Chondrocyte (in vitro differentiated cells): ENCODE data around the gene LNP1. TPM values are rescaled to one million over a fixed set of nuclear protein-coding genes. Genes with fewer than 3 reads are reported as not detected.

Experiments
- DNase-seq: peaks from one replicate; pipeline ENCODE4 v3.0.0; 2021; ENCODE audit warnings: mixed read lengths, low spot score
- H3K27ac Mint-ChIP-seq: one replicate; pipeline ENCODE4 v1.8.0; 2021; ENCODE audit warnings: mild to moderate bottlenecking, moderate library complexity, mixed read lengths; ENCODE audit not compliant: unreplicated experiment
- H3K27me3 Mint-ChIP-seq: 2 replicates; pipeline ENCODE4 v1.8.0; 2021; ENCODE audit warnings: low read depth, mixed read lengths
- H3K36me3 Mint-ChIP-seq: 2 replicates; pipeline ENCODE4 v1.8.0; 2021; ENCODE audit warnings: low read depth, mixed read lengths
- H3K4me1 Mint-ChIP-seq: 2 replicates; pipeline ENCODE4 v1.8.0; 2021; ENCODE audit warnings: low read depth, mild to moderate bottlenecking, mixed read lengths
- H3K4me3 Mint-ChIP-seq: one replicate; pipeline ENCODE4 v1.8.0; 2021; ENCODE audit warnings: mild to moderate bottlenecking, moderate library complexity, mixed read lengths; ENCODE audit not compliant: unreplicated experiment
- H3K9me3 Mint-ChIP-seq: 2 replicates; pipeline ENCODE4 v1.8.0; 2021; ENCODE audit warnings: low read depth, mixed read lengths
- total RNA-seq: library from RNA; stranded (reverse); gene quantifications from 3 replicates; pipeline ENCODE4 v1.2.1, GENCODE V29; 2021
- TF ChIP-seq, protein P1 (sequence below): fragments of 200-600 bp; sonication (generic); IDR thresholded peaks from 2 replicates; pipeline ENCODE4 v1.5.0; 2021; ENCODE audit warnings: antibody characterized with exemption, mild to moderate bottlenecking, moderate library complexity

Gene LNP1
- total RNA-seq, 1 donor from 2014 or later: 1.0 TPM

DNA sequence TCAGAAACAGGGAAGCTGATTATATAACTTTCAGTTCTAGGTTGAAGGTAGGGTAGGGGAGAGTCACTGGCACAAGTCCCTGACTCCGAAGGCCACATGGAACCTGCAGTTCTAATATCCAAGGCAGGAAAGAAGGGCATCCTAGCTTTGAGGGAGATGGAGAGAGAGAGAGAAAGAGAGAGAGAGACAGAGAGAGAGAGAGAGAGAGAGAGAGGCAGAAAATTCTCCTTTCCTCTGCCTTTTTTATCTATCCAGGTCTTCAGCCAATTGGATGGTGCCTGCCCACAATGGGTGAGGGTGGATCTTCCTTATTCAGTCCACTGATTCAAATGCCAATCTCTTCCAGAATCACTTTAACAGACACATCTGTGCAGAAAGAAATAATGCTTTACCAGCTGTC lies 55.4 kb downstream of the LNP1 start:
- H3K36me3 Mint-ChIP-seq: peaks cover 2% of the 10 kb centered on the region
- TF ChIP-seq, protein P1, sequence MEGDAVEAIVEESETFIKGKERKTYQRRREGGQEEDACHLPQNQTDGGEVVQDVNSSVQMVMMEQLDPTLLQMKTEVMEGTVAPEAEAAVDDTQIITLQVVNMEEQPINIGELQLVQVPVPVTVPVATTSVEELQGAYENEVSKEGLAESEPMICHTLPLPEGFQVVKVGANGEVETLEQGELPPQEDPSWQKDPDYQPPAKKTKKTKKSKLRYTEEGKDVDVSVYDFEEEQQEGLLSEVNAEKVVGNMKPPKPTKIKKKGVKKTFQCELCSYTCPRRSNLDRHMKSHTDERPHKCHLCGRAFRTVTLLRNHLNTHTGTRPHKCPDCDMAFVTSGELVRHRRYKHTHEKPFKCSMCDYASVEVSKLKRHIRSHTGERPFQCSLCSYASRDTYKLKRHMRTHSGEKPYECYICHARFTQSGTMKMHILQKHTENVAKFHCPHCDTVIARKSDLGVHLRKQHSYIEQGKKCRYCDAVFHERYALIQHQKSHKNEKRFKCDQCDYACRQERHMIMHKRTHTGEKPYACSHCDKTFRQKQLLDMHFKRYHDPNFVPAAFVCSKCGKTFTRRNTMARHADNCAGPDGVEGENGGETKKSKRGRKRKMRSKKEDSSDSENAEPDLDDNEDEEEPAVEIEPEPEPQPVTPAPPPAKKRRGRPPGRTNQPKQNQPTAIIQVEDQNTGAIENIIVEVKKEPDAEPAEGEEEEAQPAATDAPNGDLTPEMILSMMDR: no peak
- H3K4me1 Mint-ChIP-seq: no peaks in the 10 kb centered on the region
- peaks cover 6% of the 10 kb centered on the region for H3K27me3 Mint-ChIP-seq
- no peak for DNase-seq
- no peak overlapping the region for H3K4me3 Mint-ChIP-seq
- H3K27ac Mint-ChIP-seq: no peak overlapping the region
- H3K9me3 Mint-ChIP-seq: no peaks in the 10 kb centered on the region

DNA sequence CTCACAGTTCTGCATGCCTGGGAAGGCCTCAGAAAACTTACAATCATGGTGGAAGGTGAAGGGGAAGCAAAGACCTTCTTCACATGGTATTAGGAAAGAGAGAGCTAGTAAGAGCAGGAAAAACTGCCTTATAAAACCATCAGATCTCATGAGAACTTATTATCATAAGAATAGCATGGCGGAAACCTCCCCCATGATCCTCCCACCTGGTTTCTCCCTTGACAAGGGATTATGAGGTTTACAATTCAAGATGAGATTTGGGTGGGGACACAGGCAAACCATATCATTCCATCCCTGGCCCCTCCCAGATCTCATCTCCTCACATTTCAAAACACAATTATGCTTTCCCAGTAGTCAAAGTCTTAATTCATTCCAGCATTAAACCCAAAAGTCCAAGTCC lies 56.5 kb downstream of the LNP1 start:
- H3K9me3 Mint-ChIP-seq: no peaks in the 10 kb centered on the region
- no peak overlapping the region for H3K27ac Mint-ChIP-seq
- TF ChIP-seq, protein P1: no peak
- no peak overlapping the region for H3K4me3 Mint-ChIP-seq
- no peaks in the 10 kb centered on the region for H3K4me1 Mint-ChIP-seq
- no peaks in the 10 kb centered on the region for H3K36me3 Mint-ChIP-seq
- DNase-seq: no peak
- H3K27me3 Mint-ChIP-seq: peaks cover 6% of the 10 kb centered on the region

DNA sequence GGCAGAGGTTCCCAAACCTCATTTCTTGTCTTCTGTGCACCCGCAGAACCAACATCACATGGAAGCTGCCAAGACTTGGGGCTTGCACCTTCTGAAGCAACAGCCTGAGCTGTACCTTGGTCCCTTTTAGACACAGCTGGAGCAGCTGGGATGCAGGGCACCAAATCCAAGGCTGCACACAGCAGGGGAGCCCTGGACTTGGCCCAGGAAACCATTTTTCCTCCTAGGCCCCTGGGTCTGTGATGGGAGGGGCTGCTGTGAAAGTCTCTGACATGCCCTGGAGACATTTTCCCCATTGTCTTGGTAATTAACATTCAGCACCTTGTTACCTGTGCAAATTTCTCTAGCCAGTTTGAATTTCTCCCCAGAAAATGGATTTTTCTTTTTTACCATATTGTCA lies 57.5 kb downstream of the LNP1 start:
- Mint-ChIP-seq H3K4me3 (no peak overlapping the region), H3K4me1 (peaks cover 3% of the 10 kb centered on the region), H3K27ac (no peak overlapping the region), H3K36me3 (no peaks in the 10 kb centered on the region), H3K27me3 (peaks cover 6% of the 10 kb centered on the region), H3K9me3 (no peaks in the 10 kb centered on the region)
- DNase-seq: no peak
- TF ChIP-seq, protein P1: no peak

DNA sequence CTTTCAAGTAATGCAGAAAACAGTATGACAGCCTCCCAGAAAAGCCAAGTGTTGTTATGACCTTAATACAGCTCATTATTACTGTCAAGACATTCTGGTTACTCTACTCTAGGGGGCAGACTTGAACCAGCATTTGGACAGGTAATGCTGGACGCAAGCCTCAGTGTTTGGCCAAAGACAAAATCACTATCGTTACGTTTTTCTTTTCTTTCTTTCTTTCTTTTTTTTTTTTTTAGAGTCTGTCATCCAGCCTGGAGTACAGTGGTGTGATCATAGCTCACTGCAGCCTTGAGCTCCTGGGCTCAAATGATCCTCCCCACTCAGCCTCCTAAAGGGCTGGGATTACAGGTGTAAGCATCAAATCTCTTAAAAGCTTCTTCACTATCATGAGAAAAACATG lies 61.7 kb downstream of the LNP1 start:
- Mint-ChIP-seq H3K4me3 (no peak overlapping the region), H3K4me1 (peaks cover 3% of the 10 kb centered on the region), H3K27me3 (peaks cover 6% of the 10 kb centered on the region), H3K27ac (no peak overlapping the region), H3K9me3 (no peaks in the 10 kb centered on the region), H3K36me3 (no peaks in the 10 kb centered on the region)
- TF ChIP-seq, protein P1: peak; percentile 93
- DNase-seq: no peak

GRCh38 chr3:100463646-100464155 lies 62.4 kb downstream of the LNP1 start:
- Mint-ChIP-seq H3K4me3 (no peak overlapping the region), H3K27me3 (peaks cover 6% of the 10 kb centered on the region), H3K4me1 (peaks cover 3% of the 10 kb centered on the region), H3K9me3 (peaks cover 2% of the 10 kb centered on the region), H3K27ac (no peak overlapping the region), H3K36me3 (no peaks in the 10 kb centered on the region)
- TF ChIP-seq, protein P1: no peak
- no peak for DNase-seq
